ENCODE measurements around the gene PITX2. TPM values are rescaled to one million over a fixed set of nuclear protein-coding genes. Genes with fewer than 3 reads are reported as not detected.

PITX2 gene
- polyA plus RNA-seq, 4 donors: 6.5 to 34.3 (median 11.0) TPM

DNA sequence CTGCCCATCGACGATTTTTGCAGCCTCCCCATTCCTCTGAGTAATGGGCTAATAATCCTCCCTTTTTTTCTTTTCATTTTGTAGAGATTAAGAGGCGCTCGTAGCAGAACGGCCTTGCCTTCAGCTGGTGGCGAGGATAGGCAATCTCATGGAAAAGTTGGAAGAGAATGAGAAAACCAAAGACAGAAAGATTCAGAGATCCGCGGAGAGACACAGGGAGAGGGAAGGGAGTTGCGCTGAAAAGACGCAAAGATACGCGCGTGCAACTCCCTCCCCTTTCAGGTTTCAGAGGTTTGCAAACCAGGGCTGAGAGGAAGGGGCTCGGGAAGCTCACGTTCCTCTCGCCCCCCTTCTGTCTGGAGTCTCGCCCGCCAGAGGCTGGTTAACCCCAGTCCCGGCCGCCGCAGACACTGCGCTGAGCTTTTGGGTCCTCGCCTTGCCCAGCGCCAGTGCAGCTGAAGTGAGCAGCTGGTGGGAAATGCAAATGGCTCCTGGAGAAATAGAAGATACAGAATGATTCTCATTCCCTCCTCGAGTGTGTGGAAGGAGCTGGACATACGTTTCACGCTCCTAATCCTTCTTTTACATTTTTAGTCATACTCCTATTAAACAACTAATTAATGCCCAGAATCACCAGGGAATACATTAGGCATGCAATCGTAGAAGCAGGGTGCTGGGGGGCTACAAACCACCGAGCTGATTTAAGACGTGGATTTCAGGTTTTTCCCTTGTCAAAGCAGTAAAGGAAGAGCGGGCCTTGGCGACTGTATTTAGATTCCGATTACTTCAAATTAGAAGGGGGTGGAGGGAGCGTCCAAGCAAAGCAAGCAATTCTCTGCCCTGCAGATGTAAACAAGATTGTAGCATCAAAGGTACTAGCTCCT is 16.6 kb upstream of the PITX2 start:
- WGBS, 3 donors: 7 to 14% (median 9%) methylated on average over 34 of the region's 34 CpGs
- Histone ChIP-seq H3K36me3 (ENCODE audit: control insufficient read depth in 3 of 3, insufficient read depth in 2 of 3, low read depth in 1 of 3, low read length in 3 of 3) (no peaks in the 10 kb centered on the region), H3K4me3 (ENCODE audit: low read depth in 1 of 3, low read length in 3 of 3) (no peak overlapping the region), H3K4me1 (ENCODE audit: control insufficient read depth in 3 of 3, insufficient read depth in 2 of 3, low read depth in 1 of 3, low read length in 2 of 3) (peaks cover 0 to 5% (median 0%) of the 10 kb centered on the region in 3 donors), H3K27me3 (ENCODE audit: control insufficient read depth in 3 of 3, insufficient read depth in 3 of 3, low read length in 3 of 3) (peaks cover 4 to 78% (median 48%) of the 10 kb centered on the region in 3 donors), H3K9me3 (ENCODE audit: control insufficient read depth in 2 of 2, insufficient read depth in 1 of 2, low read depth in 1 of 2, low read length in 1 of 2) (peaks cover 0 to 3% of the 10 kb centered on the region in 2 donors), H3K27ac (ENCODE audit: low read depth in 1 of 3, low read length in 2 of 3) (no peak overlapping the region)
- no peak for FAIRE-seq
- DNase-seq: no peak

DNA sequence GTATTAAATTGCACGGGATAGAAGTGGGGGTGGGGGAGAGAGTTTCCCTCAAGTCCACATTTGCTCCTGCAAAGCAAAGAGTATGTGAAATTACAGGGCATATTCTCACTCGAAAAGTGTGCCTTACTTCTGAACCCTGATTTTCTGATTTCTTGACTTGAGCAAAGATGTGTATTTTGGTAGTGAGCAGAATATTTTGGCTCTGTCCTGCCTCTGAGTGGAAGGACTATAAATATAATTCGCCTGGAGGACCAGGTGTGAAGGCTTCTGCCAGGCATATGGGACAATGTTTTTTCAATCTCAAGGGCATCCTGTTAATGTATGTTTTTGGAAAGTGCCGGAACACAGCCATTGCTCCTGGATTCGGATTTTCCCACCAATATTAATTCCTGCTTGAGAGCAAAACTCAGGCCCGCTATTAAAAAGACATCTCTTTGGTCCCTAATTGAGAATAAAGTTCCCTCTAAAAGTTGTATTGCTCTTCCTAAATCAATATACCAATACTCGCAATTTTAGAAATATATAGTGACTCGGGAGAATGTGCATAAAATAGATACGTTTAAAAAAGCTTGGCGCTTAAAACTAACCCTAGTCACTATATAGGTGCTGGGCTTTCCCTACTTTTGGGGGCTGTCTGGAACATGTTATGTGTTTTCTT is 15.3 kb upstream of the PITX2 start:
- no peak for FAIRE-seq
- WGBS, 3 donors: 25 to 26% (median 26%) methylated on average over 10 of the region's 10 CpGs

DNA sequence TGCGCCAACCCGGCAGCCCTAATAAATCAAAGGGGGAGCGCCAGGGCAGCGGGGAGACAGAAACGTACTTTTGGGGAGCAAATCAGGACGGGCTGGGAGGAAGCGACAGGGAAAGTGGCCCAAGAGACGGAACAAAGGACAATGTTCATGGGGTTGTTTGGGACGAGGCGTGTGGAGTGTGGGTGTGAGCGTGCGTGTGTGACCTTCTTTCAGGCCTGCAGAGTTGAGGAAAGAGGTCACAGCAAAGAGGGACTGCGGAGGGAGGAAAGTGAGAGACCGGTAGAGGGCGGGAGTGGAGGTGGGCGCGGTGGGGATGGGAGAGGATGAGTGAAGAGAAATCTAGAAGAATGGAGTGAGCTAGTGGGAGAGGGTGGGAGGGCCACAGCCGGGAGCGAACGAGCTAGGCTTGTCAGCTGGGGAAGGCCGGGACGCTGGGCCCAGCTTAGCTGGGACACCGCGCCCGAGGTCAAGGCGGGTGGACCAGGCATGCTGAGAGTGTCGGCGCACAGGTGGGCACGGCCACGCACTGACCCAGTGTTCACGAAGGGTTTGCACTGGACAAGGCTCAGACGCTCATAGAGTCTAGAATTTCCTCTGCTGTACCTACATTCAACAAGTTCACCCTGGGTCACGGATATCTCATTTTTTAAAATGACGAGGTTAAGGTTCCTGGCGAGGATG is 14.7 kb upstream of the PITX2 start:
- no peak overlapping the region for H3K27ac ChIP-seq (ENCODE audit: low read depth in 1 of 3, low read length in 2 of 3)
- DNase-seq (no peak), FAIRE-seq (no peak)
- peak overlapping the region in 1 of 3 donors; percentile 26 for H3K4me3 ChIP-seq (ENCODE audit: low read depth in 1 of 3, low read length in 3 of 3)
- no peaks in the 10 kb centered on the region for H3K36me3 ChIP-seq (ENCODE audit: control insufficient read depth in 3 of 3, insufficient read depth in 2 of 3, low read depth in 1 of 3, low read length in 3 of 3)
- 6 to 10% (median 9%) methylated on average over 32 to 35 of the region's 35 CpGs for WGBS, 3 donors
- peaks cover 0 to 11% of the 10 kb centered on the region in 2 donors for H3K9me3 ChIP-seq (ENCODE audit: control insufficient read depth in 2 of 2, insufficient read depth in 1 of 2, low read depth in 1 of 2, low read length in 1 of 2)
- H3K27me3 ChIP-seq (ENCODE audit: control insufficient read depth in 3 of 3, insufficient read depth in 3 of 3, low read length in 3 of 3): peaks cover 4 to 90% (median 65%) of the 10 kb centered on the region in 3 donors
- peaks cover 0 to 6% (median 0%) of the 10 kb centered on the region in 3 donors for H3K4me1 ChIP-seq (ENCODE audit: control insufficient read depth in 3 of 3, insufficient read depth in 2 of 3, low read depth in 1 of 3, low read length in 2 of 3)

More for the DNA sequence above, 15.3 kb upstream of the PITX2 start:
- H3K4me3 ChIP-seq (ENCODE audit: low read depth in 1 of 3, low read length in 3 of 3): no peak overlapping the region
- H3K9me3 ChIP-seq (ENCODE audit: control insufficient read depth in 2 of 2, insufficient read depth in 1 of 2, low read depth in 1 of 2, low read length in 1 of 2): peaks cover 0 to 4% of the 10 kb centered on the region in 2 donors
- peaks cover 0 to 5% (median 0%) of the 10 kb centered on the region in 3 donors for H3K4me1 ChIP-seq (ENCODE audit: control insufficient read depth in 3 of 3, insufficient read depth in 2 of 3, low read depth in 1 of 3, low read length in 2 of 3)
- no peak for DNase-seq
- no peaks in the 10 kb centered on the region for H3K36me3 ChIP-seq (ENCODE audit: control insufficient read depth in 3 of 3, insufficient read depth in 2 of 3, low read depth in 1 of 3, low read length in 3 of 3)
- no peak overlapping the region for H3K27ac ChIP-seq (ENCODE audit: low read depth in 1 of 3, low read length in 2 of 3)
- H3K27me3 ChIP-seq (ENCODE audit: control insufficient read depth in 3 of 3, insufficient read depth in 3 of 3, low read length in 3 of 3): peaks cover 4 to 86% (median 58%) of the 10 kb centered on the region in 3 donors

DNA sequence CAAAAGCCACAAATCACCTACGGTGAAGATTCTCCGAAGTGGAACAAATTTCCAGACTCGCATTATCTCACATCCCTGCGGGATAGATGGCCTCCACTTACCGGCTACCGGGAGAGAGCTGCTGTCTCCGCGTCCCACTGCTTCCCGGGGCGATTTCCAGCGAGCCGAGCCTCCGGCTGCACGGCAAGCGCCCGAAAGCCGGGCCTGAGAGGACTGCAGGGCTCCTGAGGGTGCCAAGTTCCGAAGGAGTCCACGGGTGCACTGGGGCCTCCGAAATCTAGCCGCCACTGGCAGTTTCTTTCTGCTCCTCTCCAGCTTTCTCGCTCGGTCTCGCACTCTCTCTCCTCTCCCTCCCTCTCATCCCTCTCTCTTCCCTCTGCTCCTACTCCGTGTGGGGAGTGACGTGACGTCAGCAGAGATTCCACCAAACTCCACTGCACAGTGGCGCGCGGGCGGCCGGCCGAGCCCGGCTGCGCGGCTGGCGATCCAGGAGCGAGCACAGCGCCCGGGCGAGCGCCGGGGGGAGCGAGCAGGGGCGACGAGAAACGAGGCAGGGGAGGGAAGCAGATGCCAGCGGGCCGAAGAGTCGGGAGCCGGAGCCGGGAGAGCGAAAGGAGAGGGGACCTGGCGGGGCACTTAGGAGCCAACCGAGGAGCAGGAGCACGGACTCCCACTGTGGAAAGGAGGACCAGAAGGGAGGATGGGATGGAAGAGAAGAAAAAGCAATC is 14.0 kb upstream of the PITX2 start:
- DNase-seq (no peak), FAIRE-seq (no peak)
- Histone ChIP-seq H3K27ac (ENCODE audit: low read depth in 1 of 3, low read length in 2 of 3) (no peak overlapping the region), H3K9me3 (ENCODE audit: control insufficient read depth in 2 of 2, insufficient read depth in 1 of 2, low read depth in 1 of 2, low read length in 1 of 2) (peaks cover 0 to 12% of the 10 kb centered on the region in 2 donors), H3K27me3 (ENCODE audit: control insufficient read depth in 3 of 3, insufficient read depth in 3 of 3, low read length in 3 of 3) (peaks cover 8 to 92% (median 67%) of the 10 kb centered on the region in 3 donors), H3K4me3 (ENCODE audit: low read depth in 1 of 3, low read length in 3 of 3) (peak overlapping the region in 2 of 3 donors; percentile 8 to 26), H3K4me1 (ENCODE audit: control insufficient read depth in 3 of 3, insufficient read depth in 2 of 3, low read depth in 1 of 3, low read length in 2 of 3) (peaks cover 0 to 12% (median 0%) of the 10 kb centered on the region in 3 donors), H3K36me3 (ENCODE audit: control insufficient read depth in 3 of 3, insufficient read depth in 2 of 3, low read depth in 1 of 3, low read length in 3 of 3) (no peaks in the 10 kb centered on the region)
- 2 to 5% (median 3%) methylated on average over 56 of the region's 56 CpGs for WGBS, 3 donors

DNA sequence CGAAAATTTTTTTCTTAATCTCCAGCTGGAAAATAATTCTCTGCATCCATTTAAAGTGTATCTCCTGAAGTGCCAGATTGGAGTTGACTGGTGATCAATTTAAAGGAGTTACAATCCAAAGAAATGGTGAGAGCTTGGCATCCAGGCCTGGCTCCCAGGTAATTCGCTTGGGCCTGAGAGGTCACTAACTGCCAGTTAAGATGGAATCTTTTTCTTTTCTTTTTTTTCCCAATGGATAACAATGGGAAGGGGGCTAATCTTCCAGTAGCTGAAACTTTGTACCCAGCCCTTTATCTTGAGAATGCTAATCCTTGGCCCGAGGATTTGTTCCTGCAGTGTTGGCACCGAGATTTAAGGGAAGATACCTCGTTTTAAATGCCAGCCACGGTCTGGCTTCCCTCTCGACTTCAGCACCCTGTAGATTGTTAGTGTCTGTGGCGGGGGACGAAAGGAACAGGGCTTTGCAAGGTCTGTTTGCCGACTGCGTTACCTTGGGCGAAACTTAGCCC is 13.3 kb upstream of the PITX2 start:
- H3K9me3 ChIP-seq (ENCODE audit: control insufficient read depth in 2 of 2, insufficient read depth in 1 of 2, low read depth in 1 of 2, low read length in 1 of 2): peaks cover 0 to 12% of the 10 kb centered on the region in 2 donors
- peaks cover 7 to 92% (median 68%) of the 10 kb centered on the region in 3 donors for H3K27me3 ChIP-seq (ENCODE audit: control insufficient read depth in 3 of 3, insufficient read depth in 3 of 3, low read length in 3 of 3)
- H3K4me1 ChIP-seq (ENCODE audit: control insufficient read depth in 3 of 3, insufficient read depth in 2 of 3, low read depth in 1 of 3, low read length in 2 of 3): peaks cover 0 to 17% (median 2%) of the 10 kb centered on the region in 3 donors
- H3K36me3 ChIP-seq (ENCODE audit: control insufficient read depth in 3 of 3, insufficient read depth in 2 of 3, low read depth in 1 of 3, low read length in 3 of 3): no peaks in the 10 kb centered on the region
- FAIRE-seq: no peak
- no peak for DNase-seq
- peak overlapping the region in 1 of 3 donors; percentile 7 for H3K4me3 ChIP-seq (ENCODE audit: low read depth in 1 of 3, low read length in 3 of 3)
- H3K27ac ChIP-seq (ENCODE audit: low read depth in 1 of 3, low read length in 2 of 3): no peak overlapping the region
- 6 to 10% (median 10%) methylated on average over 12 of the region's 12 CpGs for WGBS, 3 donors

DNA sequence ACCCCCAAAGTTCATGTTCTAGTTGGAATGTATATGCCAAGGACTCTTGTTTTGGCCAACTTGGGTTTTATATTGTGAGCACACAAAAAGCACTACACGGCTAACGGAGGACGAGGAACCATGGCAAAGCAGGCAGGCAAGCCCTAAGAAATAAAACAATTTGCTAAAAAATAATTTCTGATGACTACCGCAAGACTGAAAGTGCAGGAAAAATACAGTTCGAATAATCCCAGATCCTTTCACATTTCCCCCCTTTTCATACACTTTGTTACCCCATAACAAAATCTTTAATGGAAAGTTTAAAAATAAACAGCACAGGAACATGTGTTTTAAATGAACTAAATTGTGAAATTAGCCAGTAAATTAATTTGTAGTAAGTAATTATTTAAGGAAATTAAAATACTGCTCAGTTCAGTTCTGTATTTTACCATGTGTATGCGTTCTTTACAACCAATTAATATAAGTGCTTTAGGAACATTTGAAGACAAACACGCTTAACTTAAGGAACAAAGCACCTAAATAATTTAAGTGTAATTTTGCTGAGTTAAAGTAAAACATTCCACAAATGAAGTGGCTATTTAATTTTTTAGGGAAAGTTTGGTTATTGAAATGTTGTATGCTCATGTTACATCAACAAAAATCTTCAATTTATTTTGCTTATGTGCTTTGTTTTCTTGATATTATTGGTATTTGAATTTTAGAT is 12.4 kb upstream of the PITX2 start:
- 32 to 52% (median 49%) methylated on average over 7 of the region's 7 CpGs for WGBS, 3 donors
- Histone ChIP-seq H3K27ac (ENCODE audit: low read depth in 1 of 3, low read length in 2 of 3) (no peak overlapping the region), H3K4me3 (ENCODE audit: low read depth in 1 of 3, low read length in 3 of 3) (no peak overlapping the region), H3K36me3 (ENCODE audit: control insufficient read depth in 3 of 3, insufficient read depth in 2 of 3, low read depth in 1 of 3, low read length in 3 of 3) (no peaks in the 10 kb centered on the region), H3K4me1 (ENCODE audit: control insufficient read depth in 3 of 3, insufficient read depth in 2 of 3, low read depth in 1 of 3, low read length in 2 of 3) (peaks cover 0 to 20% (median 2%) of the 10 kb centered on the region in 3 donors), H3K9me3 (ENCODE audit: control insufficient read depth in 2 of 2, insufficient read depth in 1 of 2, low read depth in 1 of 2, low read length in 1 of 2) (peaks cover 0 to 12% of the 10 kb centered on the region in 2 donors), H3K27me3 (ENCODE audit: control insufficient read depth in 3 of 3, insufficient read depth in 3 of 3, low read length in 3 of 3) (peaks cover 4 to 91% (median 73%) of the 10 kb centered on the region in 3 donors)
- no peak for DNase-seq
- FAIRE-seq: no peak

DNA sequence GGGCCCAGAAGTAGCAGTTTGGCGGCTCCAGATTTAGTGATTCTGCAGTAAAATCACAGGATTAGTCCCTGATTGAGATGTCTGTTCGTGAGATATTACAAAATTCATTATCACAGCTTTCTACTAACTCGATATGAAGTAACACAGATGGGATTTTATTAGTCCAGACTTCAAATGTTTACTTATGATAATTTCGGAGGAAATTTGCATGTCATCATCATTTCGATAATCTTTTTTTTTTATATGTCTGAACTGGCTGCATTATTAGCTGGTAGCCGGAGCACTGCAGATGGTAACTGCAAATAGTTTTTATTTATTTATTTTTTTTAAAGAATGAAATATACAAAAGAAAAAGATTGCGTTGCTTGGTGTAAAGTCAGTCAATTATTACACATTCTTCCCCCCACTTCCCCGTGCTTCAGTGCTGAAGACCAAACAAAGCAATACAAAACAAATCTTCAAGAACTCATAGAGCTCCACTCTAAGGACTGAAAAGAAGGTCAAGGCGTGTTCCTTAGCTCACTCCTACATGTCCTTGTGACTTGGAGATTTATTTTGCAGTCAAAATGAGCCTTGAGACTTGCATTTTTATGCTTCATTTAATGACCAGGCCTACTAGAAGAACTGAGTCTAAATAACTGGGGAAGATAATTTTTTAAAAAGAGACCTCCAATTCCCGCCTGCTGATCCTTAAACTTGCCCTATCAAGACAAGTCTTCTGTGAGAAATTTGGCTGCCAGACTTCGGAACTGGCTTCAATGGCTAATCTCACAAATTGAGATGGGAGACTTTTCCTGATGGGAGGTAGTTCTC is 11.7 kb upstream of the PITX2 start:
- H3K4me1 ChIP-seq (ENCODE audit: control insufficient read depth in 3 of 3, insufficient read depth in 2 of 3, low read depth in 1 of 3, low read length in 2 of 3): peaks cover 0 to 20% (median 2%) of the 10 kb centered on the region in 3 donors
- H3K27me3 ChIP-seq (ENCODE audit: control insufficient read depth in 3 of 3, insufficient read depth in 3 of 3, low read length in 3 of 3): peaks cover 4 to 91% (median 73%) of the 10 kb centered on the region in 3 donors
- no peak overlapping the region for H3K27ac ChIP-seq (ENCODE audit: low read depth in 1 of 3, low read length in 2 of 3)
- DNase-seq (no peak), FAIRE-seq (no peak)
- peaks cover 0 to 12% of the 10 kb centered on the region in 2 donors for H3K9me3 ChIP-seq (ENCODE audit: control insufficient read depth in 2 of 2, insufficient read depth in 1 of 2, low read depth in 1 of 2, low read length in 1 of 2)
- H3K36me3 ChIP-seq (ENCODE audit: control insufficient read depth in 3 of 3, insufficient read depth in 2 of 3, low read depth in 1 of 3, low read length in 3 of 3): no peaks in the 10 kb centered on the region
- H3K4me3 ChIP-seq (ENCODE audit: low read depth in 1 of 3, low read length in 3 of 3): no peak overlapping the region
- 31 to 42% (median 35%) methylated on average over 11 of the region's 11 CpGs for WGBS, 3 donors

Data from small intestine (tissue), 7 donors.